Effector memory CD4-positive, alpha-beta T cell (primary cell): ENCODE results near the gene FMO1.
"Not testable (repeated sequence)": the region's sequence is repeated elsewhere in the genome, so short reads cannot be mapped to it uniquely, and the experiment has no call there.

Source experiments
- DNase-seq, 3 donors: peaks; one replicate each; pipeline ENCODE4 v3.0.0-alpha.2; 2020
- H3K27ac ChIP-seq: 2 replicates; pipeline ENCODE4 v1.7.0; 2013; ENCODE audit warnings: mild to moderate bottlenecking, low read length, moderate library complexity; ENCODE audit not compliant: insufficient read depth, poor library complexity, severe bottlenecking
- H3K27me3 ChIP-seq: replicated peaks from 2 replicates; pipeline ENCODE4 v1.7.0; 2013; ENCODE audit warnings: mild to moderate bottlenecking, low read length; ENCODE audit not compliant: insufficient read depth, control insufficient read depth, poor library complexity, severe bottlenecking
- H3K36me3 ChIP-seq: 2 replicates; pipeline ENCODE4 v1.7.0; 2013; ENCODE audit warnings: mild to moderate bottlenecking, low read length, moderate library complexity; ENCODE audit not compliant: control insufficient read depth, insufficient read depth
- H3K4me1 ChIP-seq: 2 replicates; pipeline ENCODE4 v1.7.0; 2013; ENCODE audit warnings: low read length, mild to moderate bottlenecking; ENCODE audit not compliant: control insufficient read depth, insufficient read depth, poor library complexity, severe bottlenecking
- H3K4me3 ChIP-seq: 2 replicates; pipeline ENCODE4 v1.7.0; 2013; ENCODE audit warnings: low read length, low read depth, mild to moderate bottlenecking; ENCODE audit not compliant: insufficient read depth, poor library complexity, severe bottlenecking
- H3K9me3 ChIP-seq: 2 replicates; pipeline ENCODE4 v1.7.0; 2013; ENCODE audit warnings: mild to moderate bottlenecking, low read length, moderate library complexity; ENCODE audit not compliant: control insufficient read depth

The FMO1 gene

GRCh38 chr1:171236231-171236630, 12.1 kb upstream of the FMO1 start:
- not testable (repeated sequence) for H3K9me3 ChIP-seq, H3K36me3 ChIP-seq, H3K27me3 ChIP-seq, DNase-seq, H3K4me3 ChIP-seq, H3K4me1 ChIP-seq, H3K27ac ChIP-seq

DNA sequence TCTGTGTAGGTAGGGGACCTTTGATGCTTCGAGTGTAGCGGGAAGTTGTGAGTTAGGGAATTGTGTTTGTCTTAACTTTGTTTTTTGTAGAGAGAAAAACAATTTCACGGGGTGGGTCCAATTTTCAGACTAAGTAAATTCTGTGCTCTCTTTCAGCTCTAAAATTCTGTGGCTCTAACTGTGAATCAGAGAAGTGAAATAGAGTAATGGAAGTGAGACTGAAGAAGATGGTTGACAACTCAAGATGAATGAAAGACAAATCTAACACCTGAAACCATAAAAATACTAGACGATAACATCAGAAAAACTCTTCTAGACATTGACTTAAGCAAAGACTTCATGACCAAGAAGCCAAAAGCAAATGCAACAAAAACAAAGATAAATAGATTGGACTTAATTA, 4.4 kb upstream of the FMO1 start:
- H3K36me3 ChIP-seq = no peaks in the 10 kb centered on the region
- H3K9me3 ChIP-seq = no peaks in the 10 kb centered on the region
- H3K4me3 ChIP-seq = no peak overlapping the region
- no peaks in the 10 kb centered on the region for H3K27me3 ChIP-seq
- H3K27ac ChIP-seq = no peak overlapping the region
- no peaks in the 10 kb centered on the region for H3K4me1 ChIP-seq
- no peak for DNase-seq

DNA sequence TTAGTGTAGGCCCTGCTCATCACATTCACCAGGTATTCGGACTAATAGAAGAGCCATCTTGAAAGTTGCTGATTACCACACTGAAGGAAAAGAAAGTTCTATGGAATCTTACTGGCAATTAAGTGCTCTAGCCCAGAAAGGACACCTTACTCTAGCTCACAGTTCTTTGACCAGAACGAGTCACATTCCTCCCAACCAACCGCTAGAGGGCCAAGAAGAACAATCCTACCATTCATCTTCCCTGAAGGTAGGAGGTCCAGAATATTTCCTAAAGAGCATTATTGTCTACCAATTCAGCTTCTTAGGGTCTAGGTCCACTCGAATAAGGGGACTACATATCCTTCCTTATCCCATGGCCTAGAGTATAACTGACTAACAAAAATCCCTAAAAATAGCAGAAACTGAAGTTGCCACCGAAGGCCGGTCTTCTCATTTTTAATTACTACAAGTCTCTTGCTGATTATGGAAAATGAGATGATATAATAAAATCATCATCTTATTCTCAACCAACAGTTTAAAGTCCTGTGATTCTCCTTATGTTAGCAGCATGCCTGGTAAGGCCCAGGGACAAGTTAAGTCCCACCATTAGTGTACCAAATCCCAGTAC, 2.7 kb upstream of the FMO1 start:
- Histone ChIP-seq H3K27me3 (no peaks in the 10 kb centered on the region), H3K9me3 (no peaks in the 10 kb centered on the region), H3K27ac (no peak overlapping the region), H3K4me3 (no peak overlapping the region), H3K4me1 (no peaks in the 10 kb centered on the region), H3K36me3 (no peaks in the 10 kb centered on the region)
- no peak for DNase-seq

DNA sequence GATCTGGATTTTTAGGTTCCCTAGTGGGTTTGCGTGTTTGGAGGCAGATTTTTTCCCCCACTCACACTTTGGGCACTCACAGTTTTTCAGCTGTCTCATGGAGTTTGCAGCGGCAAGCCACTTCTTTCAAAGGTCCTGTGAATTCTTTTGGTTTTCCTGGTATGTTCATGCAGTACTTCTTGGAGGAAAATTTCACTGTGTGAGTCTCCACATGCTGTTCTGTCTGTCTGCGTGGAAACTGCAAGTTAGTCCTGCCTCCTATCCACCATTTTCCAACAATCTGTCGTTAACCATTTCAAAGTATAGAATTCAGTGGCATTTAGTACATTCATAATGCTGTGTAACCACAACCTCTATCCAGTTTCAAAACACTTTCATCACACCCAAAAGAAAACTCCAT, 793 bp upstream of the FMO1 start:
- no peaks in the 10 kb centered on the region for H3K9me3 ChIP-seq
- no peak for DNase-seq

DNA sequence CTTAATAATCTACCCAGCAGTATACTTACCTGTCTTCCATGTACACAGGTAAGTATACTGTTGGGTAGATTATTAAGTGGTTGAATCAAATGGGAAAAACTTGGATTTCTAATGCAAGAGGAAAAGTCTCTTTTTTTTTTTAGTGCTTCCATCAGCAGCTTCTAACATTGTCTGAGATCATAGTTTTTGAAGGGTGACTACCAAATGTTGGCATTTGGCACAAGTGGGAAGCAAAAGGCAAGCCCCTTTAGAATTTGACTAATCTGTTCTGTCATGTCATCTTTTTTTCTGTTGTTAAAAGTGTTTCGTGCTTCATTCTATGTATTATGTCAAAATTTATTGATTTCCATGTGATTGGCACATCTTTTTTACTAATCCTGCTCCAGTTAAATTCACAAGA, 547 bp downstream of the FMO1 start:
- Histone ChIP-seq H3K9me3 (no peaks in the 10 kb centered on the region), H3K4me3 (no peak overlapping the region), H3K36me3 (no peaks in the 10 kb centered on the region), H3K4me1 (no peaks in the 10 kb centered on the region), H3K27ac (no peak overlapping the region), H3K27me3 (peaks cover 13% of the 10 kb centered on the region)
- no peak for DNase-seq

More for the DNA sequence above, 793 bp upstream of the FMO1 start:
- peaks cover 8% of the 10 kb centered on the region for H3K27me3 ChIP-seq
- H3K4me1 ChIP-seq = no peaks in the 10 kb centered on the region
- no peak overlapping the region for H3K27ac ChIP-seq
- no peak overlapping the region for H3K4me3 ChIP-seq
- no peaks in the 10 kb centered on the region for H3K36me3 ChIP-seq

- no peak overlapping the region for H3K27ac ChIP-seq
- H3K9me3 ChIP-seq = no peaks in the 10 kb centered on the region
- peaks cover 13% of the 10 kb centered on the region for H3K27me3 ChIP-seq
- DNase-seq = no peak
- no peaks in the 10 kb centered on the region for H3K4me1 ChIP-seq
- no peak overlapping the region for H3K4me3 ChIP-seq
- no peaks in the 10 kb centered on the region for H3K36me3 ChIP-seq
Observed at GRCh38 chr1:171250263-171250662, 2.0 kb downstream of the FMO1 start.

- no peak for DNase-seq
- Histone ChIP-seq H3K4me1 (no peaks in the 10 kb centered on the region), H3K9me3 (no peaks in the 10 kb centered on the region), H3K36me3 (no peaks in the 10 kb centered on the region), H3K4me3 (peak overlapping the region; percentile 13), H3K27ac (no peak overlapping the region), H3K27me3 (peaks cover 13% of the 10 kb centered on the region)
Observed at GRCh38 chr1:171251042-171251951, 3.0 kb downstream of the FMO1 start.

DNA sequence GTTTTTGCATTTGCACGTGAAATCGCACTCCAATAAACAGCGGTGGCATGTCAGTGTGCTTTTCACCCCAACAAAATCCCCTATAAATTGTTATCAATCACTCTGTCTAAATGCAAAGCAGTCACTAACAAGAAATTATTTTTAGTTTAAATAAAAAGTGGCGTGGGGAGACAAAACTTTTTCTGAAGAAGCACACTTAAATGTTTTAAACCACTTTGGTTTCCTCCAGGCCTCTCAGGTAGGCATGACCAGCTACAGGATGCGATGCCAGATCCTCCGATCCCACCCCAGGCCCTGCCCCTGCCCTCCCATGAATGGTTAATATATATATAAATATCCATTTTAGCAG, 3.6 kb downstream of the FMO1 start:
- no peaks in the 10 kb centered on the region for H3K36me3 ChIP-seq
- H3K4me1 ChIP-seq = no peaks in the 10 kb centered on the region
- peaks cover 13% of the 10 kb centered on the region for H3K27me3 ChIP-seq
- no peak overlapping the region for H3K27ac ChIP-seq
- no peak for DNase-seq
- H3K4me3 ChIP-seq = peak overlapping the region; percentile 13
- no peaks in the 10 kb centered on the region for H3K9me3 ChIP-seq

DNA sequence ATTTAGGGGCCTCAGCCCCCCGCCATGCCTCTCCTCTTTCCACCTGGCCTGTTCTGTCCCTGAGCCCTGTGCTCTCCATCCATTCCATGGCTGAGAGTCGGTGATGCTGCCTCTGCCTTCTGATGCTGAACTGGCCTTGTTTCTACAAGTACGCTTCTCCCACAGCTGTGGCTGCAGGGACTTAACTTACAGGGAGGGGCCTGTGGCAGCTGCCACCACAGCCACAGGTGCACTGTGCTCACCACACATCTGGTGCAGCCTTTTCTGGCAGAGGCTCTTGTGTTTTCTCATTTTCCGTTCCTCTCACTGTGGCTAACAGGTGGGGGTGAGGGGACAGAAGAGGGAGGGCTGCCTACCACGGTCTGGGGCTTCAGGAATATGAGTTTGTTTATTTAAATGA, 4.2 kb downstream of the FMO1 start:
- Histone ChIP-seq H3K4me1 (no peaks in the 10 kb centered on the region), H3K4me3 (no peak overlapping the region), H3K9me3 (no peaks in the 10 kb centered on the region), H3K27ac (no peak overlapping the region), H3K27me3 (peaks cover 13% of the 10 kb centered on the region), H3K36me3 (no peaks in the 10 kb centered on the region)
- DNase-seq = no peak

DNA sequence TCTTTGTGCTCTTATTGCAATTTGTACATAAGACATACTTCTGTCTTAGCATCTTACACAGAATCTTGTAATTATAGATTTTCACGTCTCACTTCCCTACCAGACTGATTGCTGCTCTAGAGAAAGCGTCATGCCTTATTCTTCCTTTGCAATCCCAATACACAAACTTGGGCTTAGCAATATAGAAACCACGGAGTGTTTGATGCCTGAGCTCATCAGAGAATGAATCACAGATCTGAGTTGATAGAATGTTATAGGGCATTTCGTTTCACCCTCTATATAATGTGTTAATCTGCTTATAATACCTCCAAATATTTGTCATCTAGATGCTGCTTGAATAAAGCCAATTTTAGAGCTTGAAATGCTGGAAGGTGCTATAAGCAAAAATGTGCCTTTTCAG, 6.6 kb downstream of the FMO1 start:
- no peaks in the 10 kb centered on the region for H3K36me3 ChIP-seq
- H3K27me3 ChIP-seq = peaks cover 13% of the 10 kb centered on the region
- no peaks in the 10 kb centered on the region for H3K9me3 ChIP-seq
- no peaks in the 10 kb centered on the region for H3K4me1 ChIP-seq
- no peak overlapping the region for H3K4me3 ChIP-seq
- DNase-seq = no peak
- no peak overlapping the region for H3K27ac ChIP-seq
